ENCODE data around the gene KCNE2.
A peak's percentile ranks its signal among the peaks of the same experiment; 100 is the strongest.

Gene KCNE2

GRCh38 chr21:34362136-34362444 is 1.7 kb upstream of the KCNE2 start:
- Histone ChIP-seq H2BK5ac (ENCODE audit: low read depth, low read length, poor library complexity) (no peak overlapping the region), H3K9ac (ENCODE audit: low read length) (no peak overlapping the region), H3K79me2 (ENCODE audit: control insufficient read depth, insufficient read depth, low read length, poor library complexity) (no peaks in the 10 kb centered on the region), H3K4me3 (ENCODE audit: low read depth, low read length) (no peak overlapping the region), H3K9me3 (ENCODE audit: insufficient read depth, low read depth, low read length) (no peaks in the 10 kb centered on the region), H4K8ac (ENCODE audit: low read depth, low read length) (no peak overlapping the region), H3K36me3 (ENCODE audit: control insufficient read depth in 1 of 2, insufficient read depth in 2 of 2, low read length in 2 of 2) (no peaks in the 10 kb centered on the region), H2BK12ac (ENCODE audit: low read length) (no peak overlapping the region), H2BK120ac (ENCODE audit: insufficient read depth, low read length, poor library complexity) (no peak overlapping the region), H3K27me3 (ENCODE audit: insufficient read depth, low read length) (no peaks in the 10 kb centered on the region), H3K4me1 (ENCODE audit: control insufficient read depth in 1 of 2, insufficient read depth in 2 of 2, low read length in 2 of 2) (no peaks in the 10 kb centered on the region), H3K4me2 (ENCODE audit: low read length) (no peak overlapping the region), H3K79me1 (ENCODE audit: low read length) (no peaks in the 10 kb centered on the region), H3K18ac (ENCODE audit: low read length) (no peak overlapping the region), H2AK5ac (ENCODE audit: low read length) (no peak overlapping the region), H4K12ac (ENCODE audit: low read depth, low read length) (no peak overlapping the region), H3K4ac (ENCODE audit: low read depth, low read length) (no peak overlapping the region), H4K91ac (ENCODE audit: low read depth, low read length) (no peak overlapping the region), H3K27ac (ENCODE audit: low read depth, low read length) (no peak overlapping the region), H3K23ac (ENCODE audit: low read length) (no peak overlapping the region), H2AFZ (ENCODE audit: insufficient read depth, low read length, poor library complexity) (no peak overlapping the region), H3K14ac (ENCODE audit: low read length) (no peak overlapping the region)
- WGBS (ENCODE audit: extremely low coverage, insufficient coverage, insufficient read length) = no CpG with 5 or more reads among the region's 3 CpGs
- DNase-seq = no peak

- no peaks in the 10 kb centered on the region for H3K27me3 ChIP-seq (ENCODE audit: insufficient read depth, low read length)
- no peak overlapping the region for H2AK5ac ChIP-seq (ENCODE audit: low read length)
- H3K18ac ChIP-seq (ENCODE audit: low read length) = no peak overlapping the region
- no peaks in the 10 kb centered on the region for H3K36me3 ChIP-seq (ENCODE audit: control insufficient read depth in 1 of 2, insufficient read depth in 2 of 2, low read length in 2 of 2)
- H2AFZ ChIP-seq (ENCODE audit: insufficient read depth, low read length, poor library complexity) = no peak overlapping the region
- no CpG with 5 or more reads among the region's 3 CpGs for WGBS (ENCODE audit: extremely low coverage, insufficient coverage, insufficient read length)
- H3K4me3 ChIP-seq (ENCODE audit: low read depth, low read length) = no peak overlapping the region
- H2BK5ac ChIP-seq (ENCODE audit: low read depth, low read length, poor library complexity) = no peak overlapping the region
- no peak overlapping the region for H3K23ac ChIP-seq (ENCODE audit: low read length)
- H3K4ac ChIP-seq (ENCODE audit: low read depth, low read length) = no peak overlapping the region
- no peak overlapping the region for H3K27ac ChIP-seq (ENCODE audit: low read depth, low read length)
- no peak overlapping the region for H2BK120ac ChIP-seq (ENCODE audit: insufficient read depth, low read length, poor library complexity)
- H3K9me3 ChIP-seq (ENCODE audit: insufficient read depth, low read depth, low read length) = no peaks in the 10 kb centered on the region
- no peak overlapping the region for H4K8ac ChIP-seq (ENCODE audit: low read depth, low read length)
- H3K4me2 ChIP-seq (ENCODE audit: low read length) = no peak overlapping the region
- no peaks in the 10 kb centered on the region for H3K79me2 ChIP-seq (ENCODE audit: control insufficient read depth, insufficient read depth, low read length, poor library complexity)
- H3K9ac ChIP-seq (ENCODE audit: low read length) = no peak overlapping the region
- H2BK12ac ChIP-seq (ENCODE audit: low read length) = no peak overlapping the region
- H3K4me1 ChIP-seq (ENCODE audit: control insufficient read depth in 1 of 2, insufficient read depth in 2 of 2, low read length in 2 of 2) = no peaks in the 10 kb centered on the region
- no peak overlapping the region for H4K91ac ChIP-seq (ENCODE audit: low read depth, low read length)
- peaks cover under 1% of the 10 kb centered on the region for H3K79me1 ChIP-seq (ENCODE audit: low read length)
- H4K12ac ChIP-seq (ENCODE audit: low read depth, low read length) = no peak overlapping the region
- H3K14ac ChIP-seq (ENCODE audit: low read length) = no peak overlapping the region
- DNase-seq = no peak
Observed at GRCh38 chr21:34362670-34363069, 1.1 kb upstream of the KCNE2 start.

DNA sequence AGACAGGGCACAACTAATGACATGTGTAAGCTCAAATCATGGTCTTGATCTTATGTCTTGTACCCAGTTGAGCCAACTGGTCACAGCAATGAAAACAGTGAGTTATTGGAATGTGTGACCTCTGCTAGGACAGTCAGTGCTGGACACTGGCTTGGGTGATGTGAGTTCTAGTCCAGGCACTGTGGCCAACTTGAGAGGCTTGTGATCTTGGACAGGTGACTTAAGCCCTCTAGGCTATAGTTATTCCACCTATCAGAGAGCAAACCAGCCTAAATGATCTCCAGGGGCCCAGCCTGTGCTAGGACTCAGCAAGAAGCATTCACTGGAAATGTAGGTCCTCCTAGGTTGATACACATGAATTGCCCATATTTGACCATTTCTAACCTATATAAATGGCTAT is 1.1 kb downstream of the KCNE2 start:
- H4K91ac ChIP-seq (ENCODE audit: low read depth, low read length) = no peak overlapping the region
- no peak overlapping the region for H2AFZ ChIP-seq (ENCODE audit: insufficient read depth, low read length, poor library complexity)
- no peaks in the 10 kb centered on the region for H3K4me1 ChIP-seq (ENCODE audit: control insufficient read depth in 1 of 2, insufficient read depth in 2 of 2, low read length in 2 of 2)
- no peak overlapping the region for H4K8ac ChIP-seq (ENCODE audit: low read depth, low read length)
- H2BK120ac ChIP-seq (ENCODE audit: insufficient read depth, low read length, poor library complexity) = no peak overlapping the region
- no peaks in the 10 kb centered on the region for H3K79me2 ChIP-seq (ENCODE audit: control insufficient read depth, insufficient read depth, low read length, poor library complexity)
- H3K18ac ChIP-seq (ENCODE audit: low read length) = no peak overlapping the region
- H4K12ac ChIP-seq (ENCODE audit: low read depth, low read length) = no peak overlapping the region
- H2BK5ac ChIP-seq (ENCODE audit: low read depth, low read length, poor library complexity) = no peak overlapping the region
- no peak overlapping the region for H3K4me3 ChIP-seq (ENCODE audit: low read depth, low read length)
- H3K4ac ChIP-seq (ENCODE audit: low read depth, low read length) = no peak overlapping the region
- H2BK12ac ChIP-seq (ENCODE audit: low read length) = no peak overlapping the region
- H3K9me3 ChIP-seq (ENCODE audit: insufficient read depth, low read depth, low read length) = no peaks in the 10 kb centered on the region
- H3K36me3 ChIP-seq (ENCODE audit: control insufficient read depth in 1 of 2, insufficient read depth in 2 of 2, low read length in 2 of 2) = no peaks in the 10 kb centered on the region
- H3K27ac ChIP-seq (ENCODE audit: low read depth, low read length) = no peak overlapping the region
- no peak overlapping the region for H3K23ac ChIP-seq (ENCODE audit: low read length)
- H3K9ac ChIP-seq (ENCODE audit: low read length) = no peak overlapping the region
- H2AK5ac ChIP-seq (ENCODE audit: low read length) = no peak overlapping the region
- H3K14ac ChIP-seq (ENCODE audit: low read length) = no peak overlapping the region
- no peaks in the 10 kb centered on the region for H3K27me3 ChIP-seq (ENCODE audit: insufficient read depth, low read length)
- H3K79me1 ChIP-seq (ENCODE audit: low read length) = peaks cover 2% of the 10 kb centered on the region
- no peak for DNase-seq
- no peak overlapping the region for H3K4me2 ChIP-seq (ENCODE audit: low read length)

DNA sequence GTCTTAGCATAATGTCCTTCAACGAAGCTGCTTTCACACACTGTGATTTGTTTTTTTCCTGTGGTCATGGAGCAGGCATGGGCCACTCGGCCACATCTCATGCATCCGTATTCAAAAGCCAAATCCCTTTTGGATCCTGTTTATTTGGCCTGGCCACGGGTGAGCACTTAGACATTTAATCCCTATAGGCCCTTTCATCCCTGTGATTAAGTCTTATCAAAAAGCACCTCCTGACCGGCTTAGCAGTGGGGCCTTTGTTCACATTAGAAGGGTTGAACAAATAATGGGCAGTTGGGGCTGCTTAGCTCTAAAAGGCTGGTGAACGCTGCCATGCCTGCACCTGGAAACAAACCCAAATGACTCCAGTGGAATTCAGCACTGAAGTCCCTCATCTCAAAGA is 2.0 kb downstream of the KCNE2 start:
- no peak overlapping the region for H3K18ac ChIP-seq (ENCODE audit: low read length)
- H3K27ac ChIP-seq (ENCODE audit: low read depth, low read length) = no peak overlapping the region
- no peaks in the 10 kb centered on the region for H3K4me1 ChIP-seq (ENCODE audit: control insufficient read depth in 1 of 2, insufficient read depth in 2 of 2, low read length in 2 of 2)
- peaks cover 2% of the 10 kb centered on the region for H3K79me1 ChIP-seq (ENCODE audit: low read length)
- H3K14ac ChIP-seq (ENCODE audit: low read length) = no peak overlapping the region
- no peak overlapping the region for H3K23ac ChIP-seq (ENCODE audit: low read length)
- H3K4me2 ChIP-seq (ENCODE audit: low read length) = no peak overlapping the region
- no peaks in the 10 kb centered on the region for H3K9me3 ChIP-seq (ENCODE audit: insufficient read depth, low read depth, low read length)
- no peak overlapping the region for H4K8ac ChIP-seq (ENCODE audit: low read depth, low read length)
- H2BK5ac ChIP-seq (ENCODE audit: low read depth, low read length, poor library complexity) = no peak overlapping the region
- H2BK120ac ChIP-seq (ENCODE audit: insufficient read depth, low read length, poor library complexity) = no peak overlapping the region
- H3K36me3 ChIP-seq (ENCODE audit: control insufficient read depth in 1 of 2, insufficient read depth in 2 of 2, low read length in 2 of 2) = no peaks in the 10 kb centered on the region
- no peak overlapping the region for H4K12ac ChIP-seq (ENCODE audit: low read depth, low read length)
- H2BK12ac ChIP-seq (ENCODE audit: low read length) = peak overlapping the region; percentile 30
- no peak for DNase-seq
- H4K91ac ChIP-seq (ENCODE audit: low read depth, low read length) = no peak overlapping the region
- H2AK5ac ChIP-seq (ENCODE audit: low read length) = no peak overlapping the region
- no peak overlapping the region for H3K4me3 ChIP-seq (ENCODE audit: low read depth, low read length)
- no CpG with 5 or more reads among the region's 6 CpGs for WGBS (ENCODE audit: extremely low coverage, insufficient coverage, insufficient read length)
- H3K27me3 ChIP-seq (ENCODE audit: insufficient read depth, low read length) = no peaks in the 10 kb centered on the region
- no peak overlapping the region for H2AFZ ChIP-seq (ENCODE audit: insufficient read depth, low read length, poor library complexity)
- no peaks in the 10 kb centered on the region for H3K79me2 ChIP-seq (ENCODE audit: control insufficient read depth, insufficient read depth, low read length, poor library complexity)
- no peak overlapping the region for H3K9ac ChIP-seq (ENCODE audit: low read length)
- H3K4ac ChIP-seq (ENCODE audit: low read depth, low read length) = no peak overlapping the region
